ENCODE measurements around the gene CIAPIN1. TPM values are rescaled to one million over a fixed set of nuclear protein-coding genes. Genes with fewer than 3 reads are reported as not detected.

CIAPIN1 gene
- total RNA-seq, 1 experiment from 2014 or later = 98.3 TPM

- Mint-ChIP-seq H3K4me3 (ENCODE audit: unreplicated experiment) (no peak overlapping the region), H3K9me3 (ENCODE audit: unreplicated experiment) (no peaks in the 10 kb centered on the region), H3K27ac (ENCODE audit: unreplicated experiment) (no peak overlapping the region), H3K4me1 (ENCODE audit: low read depth, unreplicated experiment) (peaks cover 17% of the 10 kb centered on the region), H3K27me3 (ENCODE audit: insufficient read depth, unreplicated experiment) (no peaks in the 10 kb centered on the region), H3K36me3 (ENCODE audit: insufficient read depth, unreplicated experiment) (no peaks in the 10 kb centered on the region)
- Histone ChIP-seq H3K9me3 (peaks cover 7% of the 10 kb centered on the region; the same call in 1 of the 2 replicates), H3K27me3 (replicated peaks; ENCODE audit: control insufficient read depth, insufficient read depth, low read length) (no peaks in the 10 kb centered on the region), H3K4me1 (0 out of 2 replicates have a peak, but pooled peaks cover 9% of the 10 kb centered on the region), H3K4me3 (ENCODE audit: low read depth, low read length) (no peak overlapping the region), H3K36me3 (ENCODE audit: control insufficient read depth, insufficient read depth, low read length) (no peaks in the 10 kb centered on the region)
- BruUV-seq (replicated peaks) = no TSS peak
- intact Hi-C loops (cut with micrococcal nuclease; ENCODE audit: unreplicated experiment) = no loop called here
- ChIA-PET POLR2A (no interaction called here), CTCF (no interaction called here)
- no peak for DNase-seq
- no peak for TF ChIP-seq CTCF (IDR thresholded peaks at IDR 0.05; ENCODE audit: insufficient read depth in 1 of 2, low read depth in 1 of 2, low read length in 1 of 2, severe bottlenecking in 1 of 2, unreplicated experiment in 1 of 2)
Measured at GRCh38 chr16:57392694-57393093, 54.5 kb downstream of the CIAPIN1 start.

DNA sequence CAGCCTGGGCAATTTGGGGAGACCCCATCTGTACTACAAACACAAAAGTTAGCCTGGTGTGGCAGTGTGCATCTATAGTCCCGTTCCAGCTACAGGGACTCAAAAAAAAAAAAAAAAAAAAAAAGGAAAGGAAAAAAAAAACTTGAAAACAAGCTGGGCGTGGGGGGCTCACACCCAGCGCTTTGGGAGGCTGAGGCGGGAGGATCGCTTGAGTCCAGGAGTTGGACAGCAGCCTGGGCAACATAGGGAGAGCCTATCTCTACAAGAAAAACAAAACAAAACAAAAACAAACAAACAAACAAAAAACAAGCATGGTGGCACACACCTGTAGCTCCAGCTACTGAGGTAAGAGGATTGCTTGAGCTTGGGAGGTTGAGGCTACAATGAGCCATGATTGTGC lies 55.5 kb downstream of the CIAPIN1 start:
- Mint-ChIP-seq H3K4me3 (ENCODE audit: unreplicated experiment) (no peak overlapping the region), H3K36me3 (ENCODE audit: insufficient read depth, unreplicated experiment) (no peaks in the 10 kb centered on the region), H3K27me3 (ENCODE audit: insufficient read depth, unreplicated experiment) (no peaks in the 10 kb centered on the region), H3K4me1 (ENCODE audit: low read depth, unreplicated experiment) (peaks cover 17% of the 10 kb centered on the region), H3K9me3 (ENCODE audit: unreplicated experiment) (no peaks in the 10 kb centered on the region), H3K27ac (ENCODE audit: unreplicated experiment) (no peak overlapping the region)
- ChIA-PET POLR2A (interaction anchor here (0.6 kb wide), 1 partner anchor 55 kb away, joined by 3 read pairs; no protein-coding TSS in a partner anchor), CTCF (no interaction called here)
- intact Hi-C loops (cut with micrococcal nuclease; ENCODE audit: unreplicated experiment) = no loop called here
- TF ChIP-seq CTCF (IDR thresholded peaks at IDR 0.05; ENCODE audit: insufficient read depth in 1 of 2, low read depth in 1 of 2, low read length in 1 of 2, severe bottlenecking in 1 of 2, unreplicated experiment in 1 of 2) = no peak
- no peak for DNase-seq
- no TSS peak for BruUV-seq (replicated peaks)
- no peaks in the 10 kb centered on the region for H3K36me3 ChIP-seq (ENCODE audit: control insufficient read depth, insufficient read depth, low read length)
- no peaks in the 10 kb centered on the region for H3K27me3 ChIP-seq (replicated peaks; ENCODE audit: control insufficient read depth, insufficient read depth, low read length)
- H3K9me3 ChIP-seq = peaks cover 7% of the 10 kb centered on the region; the same call in 1 of the 2 replicates
- H3K4me3 ChIP-seq (ENCODE audit: low read depth, low read length) = no peak overlapping the region
- H3K4me1 ChIP-seq = 0 out of 2 replicates have a peak, but pooled peaks cover 9% of the 10 kb centered on the region

GRCh38 chr16:57391300-57391699 lies 55.9 kb downstream of the CIAPIN1 start:
- Mint-ChIP-seq H3K27me3 (ENCODE audit: insufficient read depth, unreplicated experiment) (no peaks in the 10 kb centered on the region), H3K4me3 (ENCODE audit: unreplicated experiment) (no peak overlapping the region), H3K27ac (ENCODE audit: unreplicated experiment) (no peak overlapping the region), H3K4me1 (ENCODE audit: low read depth, unreplicated experiment) (peaks cover 17% of the 10 kb centered on the region), H3K36me3 (ENCODE audit: insufficient read depth, unreplicated experiment) (no peaks in the 10 kb centered on the region), H3K9me3 (ENCODE audit: unreplicated experiment) (no peaks in the 10 kb centered on the region)
- no peaks in the 10 kb centered on the region for H3K27me3 ChIP-seq (replicated peaks; ENCODE audit: control insufficient read depth, insufficient read depth, low read length)
- 0 out of 2 replicates have a peak, but pooled peaks cover 9% of the 10 kb centered on the region for H3K4me1 ChIP-seq
- peaks cover 7% of the 10 kb centered on the region; the same call in 1 of the 2 replicates for H3K9me3 ChIP-seq
- intact Hi-C loops (cut with micrococcal nuclease; ENCODE audit: unreplicated experiment) = no loop called here
- DNase-seq = no peak
- no peak for TF ChIP-seq CTCF (IDR thresholded peaks at IDR 0.05; ENCODE audit: insufficient read depth in 1 of 2, low read depth in 1 of 2, low read length in 1 of 2, severe bottlenecking in 1 of 2, unreplicated experiment in 1 of 2)
- no peaks in the 10 kb centered on the region for H3K36me3 ChIP-seq (ENCODE audit: control insufficient read depth, insufficient read depth, low read length)
- H3K4me3 ChIP-seq (ENCODE audit: low read depth, low read length) = no peak overlapping the region
- CTCF ChIA-PET = no interaction called here
- no TSS peak for BruUV-seq (replicated peaks)
- POLR2A ChIA-PET = no interaction called here
